Measurements from ENCODE around the gene TFR2. TPM values are rescaled to one million over a fixed set of nuclear protein-coding genes. Genes with fewer than 3 reads are reported as not detected.
A peak's percentile ranks its signal among the peaks of the same experiment; 100 is the strongest.

The TFR2 gene
- total RNA-seq, 1 experiment from 2014 or later: 11.8 TPM

DNA sequence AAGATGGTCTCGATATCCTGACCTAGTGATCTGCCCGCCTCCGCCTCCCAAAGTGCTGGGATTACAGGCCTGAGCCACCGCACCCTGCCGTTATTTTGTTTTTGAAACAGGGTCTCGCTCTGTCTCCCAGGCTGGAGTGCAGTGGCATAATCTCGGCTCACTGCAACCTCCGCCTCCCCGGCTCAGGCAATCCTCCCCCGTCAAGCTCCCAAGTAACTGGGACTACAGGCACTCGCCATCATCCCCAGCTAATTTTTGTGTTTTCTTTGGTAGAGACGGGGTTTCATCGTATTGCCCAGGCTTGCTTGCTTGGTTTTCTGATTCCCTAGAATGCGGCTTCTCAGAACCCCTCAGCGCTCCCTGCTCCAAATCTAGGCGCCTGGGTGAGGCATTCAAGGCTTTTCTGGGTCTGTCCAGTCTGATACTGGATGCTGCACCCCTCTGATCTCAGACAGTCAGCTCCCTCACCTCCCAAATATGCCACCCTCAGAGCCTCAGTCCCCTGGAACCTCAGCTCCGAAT, 1.3 kb downstream of the TFR2 start:
- Histone ChIP-seq H3K79me2 (ENCODE audit: insufficient read depth, low read length) (no peaks in the 10 kb centered on the region), H3K4me1 (ENCODE audit: control insufficient read depth in 1 of 2, insufficient read depth in 2 of 2, low read length in 2 of 2) (peaks cover 4 to 13% of the 10 kb centered on the region in 2 experiments), H3K9me2 (ENCODE audit: insufficient read depth) (no peaks in the 10 kb centered on the region), H3K9ac (ENCODE audit: low read length) (no peak overlapping the region), H2AFZ (ENCODE audit: low read depth, low read length, poor library complexity, severe bottlenecking) (no peak overlapping the region), H3K36me3 (ENCODE audit: control insufficient read depth in 1 of 2, insufficient read depth in 2 of 2, low read length in 2 of 2) (no peaks in the 10 kb centered on the region), H3K27me3 (ENCODE audit: insufficient read depth, low read length) (no peaks in the 10 kb centered on the region), H4K20me1 (ENCODE audit: insufficient read depth) (no peaks in the 10 kb centered on the region), H3K4me2 (ENCODE audit: low read length) (no peak overlapping the region), H3K27ac (ENCODE audit: low read depth, low read length) (no peak overlapping the region), H3K4me3 (replicated peaks in 1 of 2; ENCODE audit: low read depth in 1 of 2, low read length in 2 of 2) (no peak overlapping the region), H3K9me3 (ENCODE audit: control insufficient read depth in 1 of 2, insufficient read depth in 1 of 2, low read depth in 1 of 2, low read length in 2 of 2) (no peaks in the 10 kb centered on the region)
- ChIA-PET POLR2A (no interaction called here), CTCF (no interaction called here), RAD21 (ENCODE audit: low non-redundant PET in 1 of 2, low total read pairs in 2 of 2, uncharacterized antibody in 2 of 2, unreplicated experiment in 2 of 2) (no interaction called here)
- ATAC-seq (no peak), DNase-seq (ENCODE audit: low read depth, low spot score) (no peak)
- TF ChIP-seq JUND (IDR thresholded peaks at IDR 0.05) (no peak), YY1 (IDR thresholded peaks at IDR 0.05; ENCODE audit: extremely low read depth, insufficient replicate concordance, low read depth, low read length) (no peak), SRF (IDR thresholded peaks at IDR 0.05; ENCODE audit: low read depth) (no peak), TCF7L2 (IDR thresholded peaks at IDR 0.05; ENCODE audit: borderline replicate concordance, extremely low read depth, insufficient read depth, insufficient read length) (no peak)
- no TSS peak for BruUV-seq (replicated peaks)
- intact Hi-C loops (cut with micrococcal nuclease): no loop called here

DNA sequence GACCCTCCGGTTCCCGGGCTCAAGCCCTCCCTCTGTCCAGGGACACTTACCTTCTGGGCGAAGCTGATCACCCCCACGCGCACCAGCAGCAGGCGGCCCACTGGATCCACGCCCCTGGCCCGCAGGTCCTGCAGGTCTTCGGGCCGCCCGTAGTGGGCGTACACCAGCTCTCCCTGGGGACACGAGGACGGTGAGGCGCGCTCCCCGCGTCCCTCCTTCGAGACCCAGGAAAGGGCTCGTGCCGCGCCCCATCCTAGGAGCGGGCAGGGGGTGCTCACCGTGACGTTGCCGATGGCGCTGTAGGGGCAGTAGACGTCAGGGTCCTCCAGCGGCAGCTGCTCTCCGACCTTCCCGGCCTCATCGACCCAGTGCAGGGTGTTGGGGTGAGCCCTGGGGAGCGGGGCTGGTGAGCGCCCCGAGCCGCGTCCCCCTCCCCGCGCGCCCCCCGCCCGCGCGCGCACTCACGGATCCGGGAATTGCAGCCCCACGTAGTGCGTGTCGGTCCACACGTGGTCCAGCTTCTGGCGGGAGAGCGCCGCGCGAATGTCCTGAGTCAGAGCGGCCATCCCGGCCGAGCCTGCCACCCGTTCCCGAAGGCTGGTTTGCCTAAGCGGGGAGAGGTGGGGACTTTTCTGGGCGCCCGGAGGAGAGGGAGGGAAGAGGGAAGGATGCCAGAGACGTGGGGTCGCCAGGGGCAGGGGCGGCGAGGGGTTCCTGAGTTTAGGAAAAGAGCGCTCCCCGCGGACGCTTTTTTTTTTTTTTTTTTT, 8.2 kb downstream of the TFR2 start:
- Histone ChIP-seq H2AFZ (ENCODE audit: low read depth, low read length, poor library complexity, severe bottlenecking) (peak overlapping the region; percentile 78), H3K4me2 (ENCODE audit: low read length) (peak overlapping the region; percentile 97), H3K79me2 (ENCODE audit: insufficient read depth, low read length) (no peaks in the 10 kb centered on the region), H3K4me1 (ENCODE audit: control insufficient read depth in 1 of 2, insufficient read depth in 2 of 2, low read length in 2 of 2) (peaks cover 6 to 28% of the 10 kb centered on the region in 2 experiments; a peak in 3 of 4 replicates), H3K27ac (ENCODE audit: low read depth, low read length) (peak overlapping the region; percentile 67), H3K9ac (ENCODE audit: low read length) (peak overlapping the region; percentile 82), H3K36me3 (ENCODE audit: control insufficient read depth in 1 of 2, insufficient read depth in 2 of 2, low read length in 2 of 2) (no peaks in the 10 kb centered on the region), H3K9me3 (ENCODE audit: control insufficient read depth in 1 of 2, insufficient read depth in 1 of 2, low read depth in 1 of 2, low read length in 2 of 2) (no peaks in the 10 kb centered on the region), H3K27me3 (ENCODE audit: insufficient read depth, low read length) (no peaks in the 10 kb centered on the region), H3K4me3 (replicated peaks in 1 of 2; ENCODE audit: low read depth in 1 of 2, low read length in 2 of 2) (peak overlapping the region; percentile 54 to 67), H3K9me2 (ENCODE audit: insufficient read depth) (no peaks in the 10 kb centered on the region), H4K20me1 (ENCODE audit: insufficient read depth) (no peaks in the 10 kb centered on the region)
- TF ChIP-seq POLR2AphosphoS5 (IDR thresholded peaks at IDR 0.05; ENCODE audit: low read depth, low read length) (peak; percentile 59; the same call in 1 of the 2 replicates), YY1 (IDR thresholded peaks at IDR 0.05; ENCODE audit: extremely low read depth, insufficient replicate concordance, low read depth, low read length) (peak; percentile 5), TCF7L2 (IDR thresholded peaks at IDR 0.05; ENCODE audit: borderline replicate concordance, extremely low read depth, insufficient read depth, insufficient read length) (no peak)
- TF ChIP-seq, protein P1, sequence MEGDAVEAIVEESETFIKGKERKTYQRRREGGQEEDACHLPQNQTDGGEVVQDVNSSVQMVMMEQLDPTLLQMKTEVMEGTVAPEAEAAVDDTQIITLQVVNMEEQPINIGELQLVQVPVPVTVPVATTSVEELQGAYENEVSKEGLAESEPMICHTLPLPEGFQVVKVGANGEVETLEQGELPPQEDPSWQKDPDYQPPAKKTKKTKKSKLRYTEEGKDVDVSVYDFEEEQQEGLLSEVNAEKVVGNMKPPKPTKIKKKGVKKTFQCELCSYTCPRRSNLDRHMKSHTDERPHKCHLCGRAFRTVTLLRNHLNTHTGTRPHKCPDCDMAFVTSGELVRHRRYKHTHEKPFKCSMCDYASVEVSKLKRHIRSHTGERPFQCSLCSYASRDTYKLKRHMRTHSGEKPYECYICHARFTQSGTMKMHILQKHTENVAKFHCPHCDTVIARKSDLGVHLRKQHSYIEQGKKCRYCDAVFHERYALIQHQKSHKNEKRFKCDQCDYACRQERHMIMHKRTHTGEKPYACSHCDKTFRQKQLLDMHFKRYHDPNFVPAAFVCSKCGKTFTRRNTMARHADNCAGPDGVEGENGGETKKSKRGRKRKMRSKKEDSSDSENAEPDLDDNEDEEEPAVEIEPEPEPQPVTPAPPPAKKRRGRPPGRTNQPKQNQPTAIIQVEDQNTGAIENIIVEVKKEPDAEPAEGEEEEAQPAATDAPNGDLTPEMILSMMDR (IDR thresholded peaks at IDR 0.05 in 2 of 3, conservative IDR thresholded peaks at IDR 0.05 in 1 of 3; ENCODE audit: borderline replicate concordance in 1 of 3, insufficient read depth in 1 of 3, low read depth in 2 of 3, low read length in 2 of 3): peak in 2 of 3 experiments; percentile 36 to 57; a peak in 3 of 6 replicates
- TF ChIP-seq, protein P2, sequence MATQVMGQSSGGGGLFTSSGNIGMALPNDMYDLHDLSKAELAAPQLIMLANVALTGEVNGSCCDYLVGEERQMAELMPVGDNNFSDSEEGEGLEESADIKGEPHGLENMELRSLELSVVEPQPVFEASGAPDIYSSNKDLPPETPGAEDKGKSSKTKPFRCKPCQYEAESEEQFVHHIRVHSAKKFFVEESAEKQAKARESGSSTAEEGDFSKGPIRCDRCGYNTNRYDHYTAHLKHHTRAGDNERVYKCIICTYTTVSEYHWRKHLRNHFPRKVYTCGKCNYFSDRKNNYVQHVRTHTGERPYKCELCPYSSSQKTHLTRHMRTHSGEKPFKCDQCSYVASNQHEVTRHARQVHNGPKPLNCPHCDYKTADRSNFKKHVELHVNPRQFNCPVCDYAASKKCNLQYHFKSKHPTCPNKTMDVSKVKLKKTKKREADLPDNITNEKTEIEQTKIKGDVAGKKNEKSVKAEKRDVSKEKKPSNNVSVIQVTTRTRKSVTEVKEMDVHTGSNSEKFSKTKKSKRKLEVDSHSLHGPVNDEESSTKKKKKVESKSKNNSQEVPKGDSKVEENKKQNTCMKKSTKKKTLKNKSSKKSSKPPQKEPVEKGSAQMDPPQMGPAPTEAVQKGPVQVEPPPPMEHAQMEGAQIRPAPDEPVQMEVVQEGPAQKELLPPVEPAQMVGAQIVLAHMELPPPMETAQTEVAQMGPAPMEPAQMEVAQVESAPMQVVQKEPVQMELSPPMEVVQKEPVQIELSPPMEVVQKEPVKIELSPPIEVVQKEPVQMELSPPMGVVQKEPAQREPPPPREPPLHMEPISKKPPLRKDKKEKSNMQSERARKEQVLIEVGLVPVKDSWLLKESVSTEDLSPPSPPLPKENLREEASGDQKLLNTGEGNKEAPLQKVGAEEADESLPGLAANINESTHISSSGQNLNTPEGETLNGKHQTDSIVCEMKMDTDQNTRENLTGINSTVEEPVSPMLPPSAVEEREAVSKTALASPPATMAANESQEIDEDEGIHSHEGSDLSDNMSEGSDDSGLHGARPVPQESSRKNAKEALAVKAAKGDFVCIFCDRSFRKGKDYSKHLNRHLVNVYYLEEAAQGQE (IDR thresholded peaks at IDR 0.05; ENCODE audit: low read depth): no peak
- CTCF ChIA-PET: interaction anchor here (0.7 to 2.9 kb wide), 18 partner anchors 9 to 245 kb away, joined by 3 to 18 read pairs (median 5); partner anchors contain the start of genes FBXO24, GNB2, MOSPD3 and POP7
- intact Hi-C loops (cut with micrococcal nuclease): loop anchor here (2.0 to 5.0 kb wide), 2 partner anchors 40 to 59 kb away; partner anchors contain the start of genes GIGYF1 and GNB2
- POLR2A ChIA-PET: interaction anchor here (0.7 to 1.2 kb wide), 7 partner anchors 15 to 73 kb away, joined by 3 to 5 read pairs (median 4); partner anchors contain the start of gene POP7
- ATAC-seq (peak; percentile 76), DNase-seq (ENCODE audit: low read depth, low spot score) (no peak)
- TSS peak; percentile 70 for BruUV-seq (replicated peaks)
- RAD21 ChIA-PET (ENCODE audit: low non-redundant PET in 1 of 2, low total read pairs in 2 of 2, uncharacterized antibody in 2 of 2, unreplicated experiment in 2 of 2): interaction anchor here (0.6 to 1.0 kb wide), 5 partner anchors 21 to 194 kb away, joined by 3 to 7 read pairs (median 4); partner anchors contain the start of genes EPHB4 (in 1 of the 2) and MOSPD3 (in 1 of the 2)

All from HCT116 (cell line).